ENCODE data around the gene FOXK2. TPM values are rescaled to one million over a fixed set of nuclear protein-coding genes. Genes with fewer than 3 reads are reported as not detected.
A peak's percentile ranks its signal among the peaks of the same experiment; 100 is the strongest.

FOXK2 gene
- total and polyA plus RNA-seq, 4 donors: 26.8 to 57.1 (median 46.5) TPM

DNA sequence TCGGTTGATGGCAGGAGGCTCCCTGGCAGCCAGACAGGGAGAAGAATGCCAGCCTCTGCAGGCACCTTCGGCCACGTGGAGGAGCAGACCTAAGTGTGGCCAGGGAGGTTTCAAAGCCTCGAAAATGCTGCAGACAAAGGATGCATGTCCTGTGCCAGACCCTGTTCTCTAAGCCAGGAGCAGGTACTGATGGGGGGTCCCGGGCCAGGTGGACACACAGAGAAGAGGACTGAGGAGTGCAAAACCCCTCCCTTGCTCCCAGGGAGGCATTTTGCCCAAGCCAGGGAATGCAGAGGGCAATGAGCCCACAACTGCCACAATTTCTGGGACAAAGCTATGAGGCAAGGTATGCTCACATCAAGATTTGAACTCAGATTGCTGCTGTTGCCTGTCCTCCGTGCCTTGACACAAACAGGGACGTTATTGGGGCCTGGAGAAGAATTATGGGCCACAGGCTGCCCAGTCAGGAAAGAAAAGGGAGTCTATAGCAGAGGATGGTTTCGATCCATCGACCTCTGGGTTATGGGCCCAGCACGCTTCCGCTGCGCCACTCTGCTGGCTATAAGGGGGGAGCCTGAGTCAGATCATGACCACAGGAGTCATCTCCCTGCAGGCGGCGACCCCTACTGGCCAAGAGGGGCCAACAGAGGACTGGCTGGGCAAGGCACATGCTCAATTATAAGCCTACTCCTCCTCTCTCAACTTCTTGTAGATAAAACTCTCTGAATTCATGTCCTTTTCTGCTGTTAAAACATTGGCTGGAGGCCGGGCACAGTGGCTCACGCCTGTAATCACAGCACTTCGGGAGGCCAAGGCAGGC lies 25.1 kb upstream of the FOXK2 start:
- no peak overlapping the region for H3K4me3 ChIP-seq (ENCODE audit: low read depth, low read length)
- peak in 5 of 6 donors; percentile 56 to 95 (median 68) for DNase-seq (ENCODE audit: low read depth in 4 of 6, low spot score in 6 of 6)
- peaks cover 38% of the 10 kb centered on the region for H3K4me1 ChIP-seq (ENCODE audit: control insufficient read depth, insufficient read depth, low read length)
- no peaks in the 10 kb centered on the region for H3K9me3 ChIP-seq (ENCODE audit: control insufficient read depth, insufficient read depth, low read length)
- peak overlapping the region; percentile 44 for H3K27ac ChIP-seq (ENCODE audit: low read depth, low read length)
- H3K36me3 ChIP-seq (ENCODE audit: control insufficient read depth, insufficient read depth, low read length): peaks cover 19% of the 10 kb centered on the region
- no peaks in the 10 kb centered on the region for H3K27me3 ChIP-seq (ENCODE audit: control insufficient read depth, insufficient read depth, low read length)
- WGBS (ENCODE audit: insufficient coverage): 3% methylated on average over 17 of the region's 17 CpGs

DNA sequence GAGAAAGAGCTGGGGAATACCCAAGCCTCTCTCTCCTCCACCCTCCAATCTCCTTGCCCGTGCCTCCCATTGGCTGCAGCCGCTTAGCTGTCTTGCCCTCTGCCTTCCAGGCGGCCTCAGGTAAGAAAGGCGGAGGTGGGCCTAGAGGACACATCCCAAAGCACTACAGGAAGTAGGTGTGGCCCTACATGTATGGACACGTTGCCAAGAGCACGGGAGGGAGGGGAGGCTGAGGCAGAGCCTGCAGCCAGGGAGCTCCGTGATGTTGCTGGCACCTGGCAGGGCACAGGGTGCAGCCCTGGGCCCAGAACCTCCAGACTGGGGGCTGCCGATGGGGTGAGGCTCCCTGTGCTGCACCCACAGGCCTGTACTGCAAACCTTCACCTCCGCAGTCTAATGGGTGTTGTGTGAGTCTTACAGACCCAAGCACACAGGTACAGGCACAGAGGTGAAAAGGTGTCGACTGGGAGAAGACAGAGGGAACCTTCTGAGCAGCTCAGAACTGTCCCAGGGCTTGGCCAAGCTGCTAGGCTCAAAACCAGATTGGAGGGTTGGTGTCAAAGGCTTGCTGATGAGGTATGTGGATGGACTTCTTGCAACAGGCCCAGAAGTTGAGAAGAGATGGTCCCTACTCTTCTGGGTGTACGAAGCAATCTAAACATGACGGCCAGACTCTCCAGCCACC lies 23.5 kb upstream of the FOXK2 start:
- Histone ChIP-seq H3K36me3 (ENCODE audit: control insufficient read depth, insufficient read depth, low read length) (peaks cover 7% of the 10 kb centered on the region), H3K4me3 (ENCODE audit: low read depth, low read length) (no peak overlapping the region), H3K4me1 (ENCODE audit: control insufficient read depth, insufficient read depth, low read length) (peaks cover 32% of the 10 kb centered on the region), H3K27ac (ENCODE audit: low read depth, low read length) (no peak overlapping the region), H3K9me3 (ENCODE audit: control insufficient read depth, insufficient read depth, low read length) (no peaks in the 10 kb centered on the region), H3K27me3 (ENCODE audit: control insufficient read depth, insufficient read depth, low read length) (no peaks in the 10 kb centered on the region)
- DNase-seq (ENCODE audit: low read depth in 4 of 6, low spot score in 6 of 6): no peak
- 71% methylated on average over 11 of the region's 12 CpGs for WGBS (ENCODE audit: insufficient coverage)

DNA sequence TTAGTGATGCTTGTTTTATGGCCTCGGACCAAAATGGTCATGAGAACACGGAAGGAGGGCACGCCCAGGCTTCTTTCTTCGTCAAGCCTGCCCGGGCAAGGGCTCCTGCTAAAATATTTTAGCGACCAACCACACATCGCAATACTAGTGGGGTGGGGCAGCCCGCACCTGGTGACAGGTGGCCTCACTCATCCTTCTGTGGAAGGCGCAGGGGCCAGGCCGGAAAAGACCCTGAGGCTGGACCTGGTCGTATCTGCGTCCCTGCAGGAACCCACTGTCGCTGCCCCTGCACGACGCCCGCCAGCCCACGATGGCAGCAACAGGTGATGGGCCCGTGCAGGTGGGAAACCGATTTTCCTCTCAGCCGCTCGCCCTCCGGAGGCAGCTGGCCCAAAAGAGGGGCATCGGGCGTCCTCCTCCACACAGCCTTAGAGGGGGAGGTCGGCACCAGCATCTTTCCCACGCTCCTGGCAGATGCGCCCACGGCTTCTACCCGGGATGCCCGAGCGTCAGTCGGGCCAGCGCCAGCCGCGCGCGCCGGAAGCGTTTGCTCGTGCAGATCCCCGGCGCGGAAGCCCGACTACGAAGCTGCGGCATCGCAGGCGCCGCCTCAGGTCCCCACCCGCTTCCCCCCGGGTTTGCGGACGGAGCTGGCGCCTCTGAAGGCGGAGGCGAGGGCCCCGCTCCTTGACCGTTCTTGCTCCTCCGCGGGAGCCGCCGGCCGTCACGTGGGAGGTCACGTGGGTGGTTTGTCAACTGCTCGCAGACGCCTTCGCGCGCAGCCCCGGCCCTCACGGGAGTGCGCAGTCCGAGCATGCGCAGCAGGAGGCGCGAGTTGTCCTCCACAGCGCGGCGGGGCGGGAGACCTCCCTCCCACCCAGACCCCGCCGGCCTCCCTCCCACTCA lies 22.8 kb upstream of the FOXK2 start:
- DNase-seq (ENCODE audit: low read depth in 4 of 6, low spot score in 6 of 6): peak; percentile 83 to 98 (median 90)
- H3K27me3 ChIP-seq (ENCODE audit: control insufficient read depth, insufficient read depth, low read length): no peaks in the 10 kb centered on the region
- peak overlapping the region; percentile 72 for H3K4me3 ChIP-seq (ENCODE audit: low read depth, low read length)
- H3K4me1 ChIP-seq (ENCODE audit: control insufficient read depth, insufficient read depth, low read length): peaks cover 31% of the 10 kb centered on the region
- no peaks in the 10 kb centered on the region for H3K9me3 ChIP-seq (ENCODE audit: control insufficient read depth, insufficient read depth, low read length)
- H3K36me3 ChIP-seq (ENCODE audit: control insufficient read depth, insufficient read depth, low read length): no peaks in the 10 kb centered on the region
- 9% methylated on average over 63 of the region's 83 CpGs for WGBS (ENCODE audit: insufficient coverage)
- peak overlapping the region; percentile 82 for H3K27ac ChIP-seq (ENCODE audit: low read depth, low read length)

DNA sequence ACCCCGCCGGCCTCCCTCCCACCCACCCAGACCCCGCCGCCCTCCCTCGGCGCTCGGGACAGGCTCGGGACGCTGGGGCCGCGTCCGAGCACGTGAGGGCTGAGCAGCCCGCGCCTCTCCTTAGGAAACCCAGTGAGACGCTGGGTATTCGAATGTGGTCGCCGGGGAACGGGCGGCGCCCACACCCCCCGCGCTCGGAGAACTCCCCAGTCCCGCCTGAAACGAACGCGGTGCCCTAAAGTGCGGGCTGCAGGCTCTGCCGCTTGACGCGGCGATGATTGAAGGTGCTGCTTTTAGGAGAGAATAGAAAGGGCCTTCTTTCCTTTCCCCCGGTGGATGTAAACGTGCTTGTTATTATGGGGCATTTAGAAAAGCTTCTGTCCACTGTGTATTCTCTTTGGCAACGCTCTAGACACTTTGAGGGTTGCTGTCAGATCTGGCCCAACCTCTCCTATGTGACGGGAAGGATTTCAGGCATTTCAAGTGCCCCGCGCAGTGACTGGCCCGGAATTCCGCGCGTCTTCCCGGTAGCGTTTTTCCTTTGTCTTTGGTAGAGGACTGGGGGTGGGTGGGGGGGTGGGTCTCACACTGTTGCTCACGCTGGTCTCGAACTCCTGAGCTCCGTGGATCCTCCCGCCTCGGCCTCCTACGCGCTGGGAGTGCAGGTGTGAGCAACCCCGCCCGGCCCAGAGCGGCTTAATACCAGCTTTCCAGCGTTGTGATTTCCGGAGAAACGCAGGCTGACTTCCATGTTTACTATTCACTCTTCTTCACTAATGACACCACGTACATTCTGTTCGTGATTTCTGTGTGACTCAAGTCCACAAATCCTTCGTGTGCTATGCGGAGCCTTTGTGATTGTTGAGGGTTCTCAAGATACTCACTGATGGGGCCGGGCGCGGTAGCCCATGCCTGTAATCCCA lies 21.8 kb upstream of the FOXK2 start:
- no peaks in the 10 kb centered on the region for H3K27me3 ChIP-seq (ENCODE audit: control insufficient read depth, insufficient read depth, low read length)
- H3K4me3 ChIP-seq (ENCODE audit: low read depth, low read length): peak overlapping the region; percentile 57
- DNase-seq (ENCODE audit: low read depth in 4 of 6, low spot score in 6 of 6): peak in 2 of 6 donors; percentile 74 to 77
- H3K36me3 ChIP-seq (ENCODE audit: control insufficient read depth, insufficient read depth, low read length): no peaks in the 10 kb centered on the region
- peaks cover 31% of the 10 kb centered on the region for H3K4me1 ChIP-seq (ENCODE audit: control insufficient read depth, insufficient read depth, low read length)
- WGBS (ENCODE audit: insufficient coverage): 2% methylated on average over 43 of the region's 66 CpGs
- H3K27ac ChIP-seq (ENCODE audit: low read depth, low read length): peak overlapping the region; percentile 78
- H3K9me3 ChIP-seq (ENCODE audit: control insufficient read depth, insufficient read depth, low read length): no peaks in the 10 kb centered on the region

- Histone ChIP-seq H3K4me3 (ENCODE audit: low read depth, low read length) (no peak overlapping the region), H3K27ac (ENCODE audit: low read depth, low read length) (no peak overlapping the region), H3K36me3 (ENCODE audit: control insufficient read depth, insufficient read depth, low read length) (no peaks in the 10 kb centered on the region), H3K27me3 (ENCODE audit: control insufficient read depth, insufficient read depth, low read length) (no peaks in the 10 kb centered on the region), H3K4me1 (ENCODE audit: control insufficient read depth, insufficient read depth, low read length) (peaks cover 11% of the 10 kb centered on the region), H3K9me3 (ENCODE audit: control insufficient read depth, insufficient read depth, low read length) (no peaks in the 10 kb centered on the region)
- 68% methylated on average over 8 of the region's 8 CpGs for WGBS (ENCODE audit: insufficient coverage)
- no peak for DNase-seq (ENCODE audit: low read depth in 4 of 6, low spot score in 6 of 6)
Measured at GRCh38 chr17:82502207-82502606, 17.3 kb upstream of the FOXK2 start.

DNA sequence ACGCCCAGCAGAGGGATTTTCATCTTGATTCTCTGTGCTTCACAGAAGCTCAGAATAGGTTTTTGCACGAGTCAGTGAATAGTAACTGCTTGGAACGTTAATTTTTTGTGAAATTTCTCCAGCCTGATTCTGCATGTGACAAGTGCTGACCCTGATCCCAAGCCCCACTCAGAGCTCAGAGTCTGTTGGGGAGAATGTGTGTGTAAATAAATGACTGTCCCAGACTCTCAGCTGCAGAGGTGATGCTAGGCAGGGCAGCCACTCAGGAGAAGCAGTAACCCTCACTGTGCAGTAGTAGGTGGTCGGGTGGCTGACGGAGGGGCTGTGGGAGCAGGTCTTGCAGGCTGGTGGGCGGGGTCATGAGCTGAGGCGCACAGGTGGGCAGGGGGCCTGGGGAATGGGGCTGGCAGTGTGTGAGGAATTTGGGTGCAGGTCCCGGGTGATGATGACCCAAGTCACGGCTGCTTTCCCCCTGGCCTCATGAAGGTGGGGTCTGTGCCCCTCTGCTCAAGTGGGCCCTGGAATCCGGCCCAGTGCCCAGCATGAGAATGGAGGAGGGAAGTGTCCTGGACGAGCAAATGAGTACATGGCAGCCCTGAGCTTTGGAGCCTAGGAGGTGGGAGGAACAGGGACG lies 16.3 kb upstream of the FOXK2 start:
- Histone ChIP-seq H3K4me3 (ENCODE audit: low read depth, low read length) (no peak overlapping the region), H3K27ac (ENCODE audit: low read depth, low read length) (no peak overlapping the region)

GRCh38 chr17:82503728-82504308 lies 15.7 kb upstream of the FOXK2 start:
- WGBS (ENCODE audit: insufficient coverage): 74% methylated on average over 21 of the region's 21 CpGs

More for the DNA sequence above, 16.3 kb upstream of the FOXK2 start:
- WGBS (ENCODE audit: insufficient coverage): 72% methylated on average over 11 of the region's 12 CpGs
- DNase-seq (ENCODE audit: low read depth in 4 of 6, low spot score in 6 of 6): no peak
- Histone ChIP-seq H3K27me3 (ENCODE audit: control insufficient read depth, insufficient read depth, low read length) (no peaks in the 10 kb centered on the region), H3K36me3 (ENCODE audit: control insufficient read depth, insufficient read depth, low read length) (no peaks in the 10 kb centered on the region), H3K4me1 (ENCODE audit: control insufficient read depth, insufficient read depth, low read length) (peaks cover 3% of the 10 kb centered on the region), H3K9me3 (ENCODE audit: control insufficient read depth, insufficient read depth, low read length) (no peaks in the 10 kb centered on the region)

GRCh38 chr17:82505296-82505695 lies 14.2 kb upstream of the FOXK2 start:
- H3K9me3 ChIP-seq (ENCODE audit: control insufficient read depth, insufficient read depth, low read length): no peaks in the 10 kb centered on the region
- DNase-seq (ENCODE audit: low read depth in 4 of 6, low spot score in 6 of 6): no peak
- WGBS (ENCODE audit: insufficient coverage): 98% methylated on average over 4 of the region's 6 CpGs
- H3K4me3 ChIP-seq (ENCODE audit: low read depth, low read length): no peak overlapping the region
- H3K36me3 ChIP-seq (ENCODE audit: control insufficient read depth, insufficient read depth, low read length): no peaks in the 10 kb centered on the region
- H3K4me1 ChIP-seq (ENCODE audit: control insufficient read depth, insufficient read depth, low read length): no peaks in the 10 kb centered on the region
- no peaks in the 10 kb centered on the region for H3K27me3 ChIP-seq (ENCODE audit: control insufficient read depth, insufficient read depth, low read length)
- no peak overlapping the region for H3K27ac ChIP-seq (ENCODE audit: low read depth, low read length)

More at GRCh38 chr17:82503728-82504308, 15.7 kb upstream of the FOXK2 start:
- no peak overlapping the region for H3K4me3 ChIP-seq (ENCODE audit: low read depth, low read length)
- no peak for DNase-seq (ENCODE audit: low read depth in 4 of 6, low spot score in 6 of 6)
- no peak overlapping the region for H3K27ac ChIP-seq (ENCODE audit: low read depth, low read length)
- H3K36me3 ChIP-seq (ENCODE audit: control insufficient read depth, insufficient read depth, low read length): no peaks in the 10 kb centered on the region
- no peaks in the 10 kb centered on the region for H3K4me1 ChIP-seq (ENCODE audit: control insufficient read depth, insufficient read depth, low read length)
- H3K9me3 ChIP-seq (ENCODE audit: control insufficient read depth, insufficient read depth, low read length): no peaks in the 10 kb centered on the region
- H3K27me3 ChIP-seq (ENCODE audit: control insufficient read depth, insufficient read depth, low read length): no peaks in the 10 kb centered on the region
